ENCODE data around the gene COIL. TPM values are rescaled to one million over a fixed set of nuclear protein-coding genes. Genes with fewer than 3 reads are reported as not detected.

Gene COIL
- total and polyA plus RNA-seq, 2 donors (not counting 1 experiment from before 2014, with no cell fraction given): 3.7 to 19.8 TPM

GRCh38 chr17:56919717-56920116, 41.1 kb downstream of the COIL start:
- H3K36me3 ChIP-seq (replicated peaks in 1 of 2; ENCODE audit: control extremely low read depth in 1 of 2, control insufficient read depth in 1 of 2, extremely low read depth in 1 of 2, insufficient read depth in 2 of 2, low read length in 1 of 2): no peaks in the 10 kb centered on the region
- Mint-ChIP-seq H3K4me1 (peaks cover 12% of the 10 kb centered on the region), H3K27me3 (no peaks in the 10 kb centered on the region), H3K9me3 (ENCODE audit: insufficient read depth) (no peaks in the 10 kb centered on the region), H3K27ac (no peak overlapping the region), H3K4me3 (no peak overlapping the region)
- no peak overlapping the region for H3K9ac ChIP-seq (ENCODE audit: low read length)
- no peak overlapping the region for H3K4me2 ChIP-seq (replicated peaks; ENCODE audit: low read depth, low read length, poor library complexity, severe bottlenecking)
- ChIA-PET POLR2A (interaction anchor here (0.5 to 0.6 kb wide), 2 partner anchors 35 to 86 kb away, joined by 3 to 4 read pairs; partner anchors contain the start of genes C17orf67 and DGKE), CTCF (no interaction called here)
- ATAC-seq (ENCODE audit: low read depth) (no peak), DNase-seq (no peak)
- no peak overlapping the region for H2AFZ ChIP-seq (ENCODE audit: insufficient read depth, low read depth, low read length, poor library complexity, severe bottlenecking)
- H3K4me1 ChIP-seq (ENCODE audit: control insufficient read depth in 2 of 2, insufficient read depth in 2 of 2, low read length in 2 of 2): peaks cover 8% of the 10 kb centered on the region in 2 donors
- no peaks in the 10 kb centered on the region for H3K79me2 ChIP-seq (ENCODE audit: control insufficient read depth, insufficient read depth, low read length)
- no peaks in the 10 kb centered on the region for H4K20me1 ChIP-seq (ENCODE audit: control insufficient read depth, insufficient read depth, low read length, poor library complexity, severe bottlenecking)
- no peak overlapping the region for H3K27ac ChIP-seq (ENCODE audit: low read length in 2 of 2)
- intact Hi-C loops (cut with micrococcal nuclease): no loop called here
- no peaks in the 10 kb centered on the region for H3K9me3 ChIP-seq (ENCODE audit: control extremely low read depth in 1 of 3, control insufficient read depth in 2 of 3, insufficient read depth in 1 of 3, low read length in 2 of 3)
- 100% methylated on average over 1 of the region's 1 CpG for WGBS (ENCODE audit: insufficient coverage)
- no peaks in the 10 kb centered on the region for H3K27me3 ChIP-seq (replicated peaks in 1 of 4; ENCODE audit: control extremely low read depth in 1 of 4, control insufficient read depth in 3 of 4, insufficient read depth in 4 of 4, low read length in 3 of 4)
- no peak for TF ChIP-seq EZH2 (IDR thresholded peaks at IDR 0.05; ENCODE audit: borderline replicate concordance, insufficient read depth, low read depth, low read length, poor library complexity, severe bottlenecking)
- TF ChIP-seq, protein P1, sequence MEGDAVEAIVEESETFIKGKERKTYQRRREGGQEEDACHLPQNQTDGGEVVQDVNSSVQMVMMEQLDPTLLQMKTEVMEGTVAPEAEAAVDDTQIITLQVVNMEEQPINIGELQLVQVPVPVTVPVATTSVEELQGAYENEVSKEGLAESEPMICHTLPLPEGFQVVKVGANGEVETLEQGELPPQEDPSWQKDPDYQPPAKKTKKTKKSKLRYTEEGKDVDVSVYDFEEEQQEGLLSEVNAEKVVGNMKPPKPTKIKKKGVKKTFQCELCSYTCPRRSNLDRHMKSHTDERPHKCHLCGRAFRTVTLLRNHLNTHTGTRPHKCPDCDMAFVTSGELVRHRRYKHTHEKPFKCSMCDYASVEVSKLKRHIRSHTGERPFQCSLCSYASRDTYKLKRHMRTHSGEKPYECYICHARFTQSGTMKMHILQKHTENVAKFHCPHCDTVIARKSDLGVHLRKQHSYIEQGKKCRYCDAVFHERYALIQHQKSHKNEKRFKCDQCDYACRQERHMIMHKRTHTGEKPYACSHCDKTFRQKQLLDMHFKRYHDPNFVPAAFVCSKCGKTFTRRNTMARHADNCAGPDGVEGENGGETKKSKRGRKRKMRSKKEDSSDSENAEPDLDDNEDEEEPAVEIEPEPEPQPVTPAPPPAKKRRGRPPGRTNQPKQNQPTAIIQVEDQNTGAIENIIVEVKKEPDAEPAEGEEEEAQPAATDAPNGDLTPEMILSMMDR (IDR thresholded peaks at IDR 0.05): no peak
- H3K4me3 ChIP-seq (ENCODE audit: control extremely low read depth in 1 of 5, extremely low read depth in 1 of 5, insufficient read depth in 1 of 5, low read depth in 2 of 5, low read length in 4 of 5): no peak overlapping the region

DNA sequence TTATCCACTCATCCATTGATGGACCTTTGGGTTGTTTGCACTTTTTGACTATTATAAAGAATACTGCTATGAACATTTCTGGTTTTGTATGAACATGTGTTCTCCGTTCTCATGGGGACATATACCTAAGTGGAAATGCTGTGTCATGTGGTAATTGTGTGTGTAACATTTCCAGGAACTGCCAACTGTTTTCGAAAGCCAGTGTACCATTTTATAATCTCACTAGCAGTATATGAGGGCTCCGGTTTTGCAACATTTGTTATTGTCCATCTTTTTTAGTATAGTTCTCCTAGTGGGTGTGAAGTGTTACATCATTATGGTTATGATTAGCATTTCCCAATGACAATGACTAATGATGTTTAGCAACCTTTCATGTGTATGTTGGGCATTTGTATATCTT, 41.9 kb downstream of the COIL start:
- Histone ChIP-seq H3K79me2 (ENCODE audit: control insufficient read depth, insufficient read depth, low read length) (peaks cover 8% of the 10 kb centered on the region), H3K4me3 (ENCODE audit: control extremely low read depth in 1 of 5, extremely low read depth in 1 of 5, insufficient read depth in 1 of 5, low read depth in 2 of 5, low read length in 4 of 5) (no peak overlapping the region), H3K36me3 (replicated peaks in 1 of 2; ENCODE audit: control extremely low read depth in 1 of 2, control insufficient read depth in 1 of 2, extremely low read depth in 1 of 2, insufficient read depth in 2 of 2, low read length in 1 of 2) (no peaks in the 10 kb centered on the region), H3K27me3 (replicated peaks in 1 of 4; ENCODE audit: control extremely low read depth in 1 of 4, control insufficient read depth in 3 of 4, insufficient read depth in 4 of 4, low read length in 3 of 4) (no peaks in the 10 kb centered on the region), H4K20me1 (ENCODE audit: control insufficient read depth, insufficient read depth, low read length, poor library complexity, severe bottlenecking) (no peaks in the 10 kb centered on the region), H3K4me1 (ENCODE audit: control insufficient read depth in 2 of 2, insufficient read depth in 2 of 2, low read length in 2 of 2) (peaks cover 12% of the 10 kb centered on the region in 2 donors), H3K27ac (ENCODE audit: low read length in 2 of 2) (no peak overlapping the region), H3K9me3 (ENCODE audit: control extremely low read depth in 1 of 3, control insufficient read depth in 2 of 3, insufficient read depth in 1 of 3, low read length in 2 of 3) (no peaks in the 10 kb centered on the region), H2AFZ (ENCODE audit: insufficient read depth, low read depth, low read length, poor library complexity, severe bottlenecking) (no peak overlapping the region), H3K4me2 (replicated peaks; ENCODE audit: low read depth, low read length, poor library complexity, severe bottlenecking) (no peak overlapping the region), H3K9ac (ENCODE audit: low read length) (no peak overlapping the region)
- POLR2A ChIA-PET: no interaction called here
- CTCF ChIA-PET: no interaction called here
- H3K9me3 Mint-ChIP-seq (ENCODE audit: insufficient read depth): no peaks in the 10 kb centered on the region
- H3K27me3 Mint-ChIP-seq: no peaks in the 10 kb centered on the region
- no peak overlapping the region for H3K27ac Mint-ChIP-seq
- no peak for ATAC-seq (ENCODE audit: low read depth)
- intact Hi-C loops (cut with micrococcal nuclease): no loop called here
- no peak for DNase-seq
- no CpG with 5 or more reads among the region's 3 CpGs for WGBS (ENCODE audit: insufficient coverage)
- H3K4me3 Mint-ChIP-seq: no peak overlapping the region
- TF ChIP-seq, protein P1 (IDR thresholded peaks at IDR 0.05): no peak
- TF ChIP-seq EZH2 (IDR thresholded peaks at IDR 0.05; ENCODE audit: borderline replicate concordance, insufficient read depth, low read depth, low read length, poor library complexity, severe bottlenecking): no peak
- peaks cover 17% of the 10 kb centered on the region for H3K4me1 Mint-ChIP-seq

Measured in B cell (primary cell).